Neural cell (in vitro differentiated cells): ENCODE data around the gene CFAP92. TPM values are rescaled to one million over a fixed set of nuclear protein-coding genes. Genes with fewer than 3 reads are reported as not detected.

Source experiments
- H2AFZ ChIP-seq: fragments of 200-600, 300-800 bp; sonication (generic), shearing (Covaris generic); 2 replicates; pipeline ENCODE4 v1.6.0; 2014; ENCODE audit warnings: low read depth, mild to moderate bottlenecking, antibody characterized with exemption, low read length, moderate library complexity
- H3F3A ChIP-seq: fragments of 200-600 bp; shearing (Covaris generic); 2 replicates; pipeline ENCODE4 v1.6.1; 2016; ENCODE audit warnings: mild to moderate bottlenecking, moderate library complexity, mixed read lengths, antibody characterized with exemption, low read length; ENCODE audit not compliant: insufficient read depth, poor library complexity, severe bottlenecking
- H3K27ac ChIP-seq: fragments of 200-600, 300-800 bp; sonication (generic), shearing (Covaris generic); 2 replicates; pipeline ENCODE4 v1.5.1; 2014; ENCODE audit warnings: mild to moderate bottlenecking, low read length, moderate library complexity
- H3K27me3 ChIP-seq: fragments of 300-800, 200-600 bp; sonication (generic), shearing (Covaris generic); 2 replicates; pipeline ENCODE4 v1.6.0; 2014; ENCODE audit warnings: mild to moderate bottlenecking, low read depth, low read length, moderate library complexity; ENCODE audit not compliant: insufficient read depth
- H3K36me3 ChIP-seq: fragments of 300-800, 200-600 bp; sonication (generic), shearing (Covaris generic); 2 replicates; pipeline ENCODE4 v1.5.1; 2014; ENCODE audit warnings: mild to moderate bottlenecking, antibody characterized with exemption, low read length, moderate library complexity; ENCODE audit not compliant: insufficient read depth
- H3K4me2 ChIP-seq: fragments of 300-800, 200-600 bp; sonication (generic), shearing (Covaris generic); 2 replicates; pipeline ENCODE4 v1.6.0; 2014; ENCODE audit warnings: mild to moderate bottlenecking, low read length
- H3K4me3 ChIP-seq: fragments of 300-800, 200-600 bp; sonication (generic), shearing (Covaris generic); 2 replicates; pipeline ENCODE4 v1.5.1; 2014; ENCODE audit warnings: mild to moderate bottlenecking, low read length, moderate library complexity
- H3K79me2 ChIP-seq: fragments of 200-600 bp; shearing (Covaris generic); replicated peaks from 2 replicates; pipeline ENCODE4 v1.6.0; 2014; ENCODE audit warnings: mild to moderate bottlenecking, low read length, moderate library complexity; ENCODE audit not compliant: insufficient read depth
- H3K9ac ChIP-seq: fragments of 300-800, 200-600 bp; sonication (generic), shearing (Covaris generic); 2 replicates; pipeline ENCODE4 v1.6.1; 2016; ENCODE audit warnings: mild to moderate bottlenecking, low read length, mixed read lengths
- H3K9me2 ChIP-seq: fragments of 200-600 bp; shearing (Covaris generic); 2 replicates; pipeline ENCODE4 v1.6.1; 2016; ENCODE audit warnings: mild to moderate bottlenecking, low read length, mixed read lengths; ENCODE audit not compliant: insufficient read depth
- H3K9me3 ChIP-seq: fragments of 200-600, 300-800 bp; sonication (generic), shearing (Covaris generic); 2 replicates; pipeline ENCODE4 v1.6.1; 2016; ENCODE audit warnings: mild to moderate bottlenecking, mixed run types, low read length, moderate library complexity, mixed read lengths
- H4K20me1 ChIP-seq: fragments of 200-600 bp; shearing (Covaris generic); 2 replicates; pipeline ENCODE4 v1.6.1; 2016; ENCODE audit warnings: mild to moderate bottlenecking, mixed run types; ENCODE audit not compliant: insufficient read depth
- EP300 ChIP-seq: fragments of 450-650 bp; conservative IDR thresholded peaks from 2 replicates; pipeline ENCODE4 v1.6.1; 2014; ENCODE audit warnings: antibody characterized with exemption, mild to moderate bottlenecking, moderate library complexity; ENCODE audit not compliant: poor library complexity, severe bottlenecking
- EZH2 ChIP-seq: fragments of 200-600, 300-800 bp; shearing (Covaris generic), sonication (generic); IDR thresholded peaks from 2 replicates; pipeline ENCODE4 v1.6.1; 2014; ENCODE audit warnings: antibody characterized with exemption, low read length, borderline replicate concordance, mild to moderate bottlenecking; ENCODE audit not compliant: insufficient read depth, poor library complexity, severe bottlenecking
- MXI1 ChIP-seq: fragments of 450-650 bp; conservative IDR thresholded peaks from 2 replicates; pipeline ENCODE4 v1.6.1; 2014; ENCODE audit warnings: antibody characterized with exemption, mild to moderate bottlenecking; ENCODE audit not compliant: poor library complexity, severe bottlenecking
- POLR2AphosphoS5 ChIP-seq: IDR thresholded peaks from 2 replicates; pipeline ENCODE4 v1.6.1; 2012
- RAD21 ChIP-seq: fragments of 450-650 bp; conservative IDR thresholded peaks from 2 replicates; pipeline ENCODE4 v1.6.1; 2014; ENCODE audit warnings: antibody characterized with exemption, mild to moderate bottlenecking, moderate library complexity
- SMC3 ChIP-seq: fragments of 450-650 bp; conservative IDR thresholded peaks from 2 replicates; pipeline ENCODE4 v1.6.1; 2014; ENCODE audit warnings: antibody characterized with exemption, mild to moderate bottlenecking, moderate library complexity; ENCODE audit not compliant: poor library complexity
- TAF1 ChIP-seq: IDR thresholded peaks from 2 replicates; pipeline ENCODE4 v1.6.1; 2012; ENCODE audit warnings: low read depth
- polyA plus RNA-seq: library from polyadenylated mRNA; depleted of rRNA; stranded (reverse); fragments of >200 nt; gene quantifications from 2 replicates; pipeline ENCODE4 v1.2.3, GENCODE V29; 2014
- TF ChIP-seq, protein P1 (sequence below): IDR thresholded peaks from 2 replicates; pipeline ENCODE4 v1.6.1; 2012; ENCODE audit warnings: borderline replicate concordance
- TF ChIP-seq, protein P2 (sequence below): fragments of 450-650 bp; IDR thresholded peaks from 2 replicates; pipeline ENCODE4 v1.5.1; 2014; ENCODE audit warnings: antibody characterized with exemption, mild to moderate bottlenecking, moderate library complexity; ENCODE audit not compliant: poor library complexity, severe bottlenecking

CFAP92 gene
- polyA plus RNA-seq, 1 donor from 2014 or later: 0.69 TPM

DNA sequence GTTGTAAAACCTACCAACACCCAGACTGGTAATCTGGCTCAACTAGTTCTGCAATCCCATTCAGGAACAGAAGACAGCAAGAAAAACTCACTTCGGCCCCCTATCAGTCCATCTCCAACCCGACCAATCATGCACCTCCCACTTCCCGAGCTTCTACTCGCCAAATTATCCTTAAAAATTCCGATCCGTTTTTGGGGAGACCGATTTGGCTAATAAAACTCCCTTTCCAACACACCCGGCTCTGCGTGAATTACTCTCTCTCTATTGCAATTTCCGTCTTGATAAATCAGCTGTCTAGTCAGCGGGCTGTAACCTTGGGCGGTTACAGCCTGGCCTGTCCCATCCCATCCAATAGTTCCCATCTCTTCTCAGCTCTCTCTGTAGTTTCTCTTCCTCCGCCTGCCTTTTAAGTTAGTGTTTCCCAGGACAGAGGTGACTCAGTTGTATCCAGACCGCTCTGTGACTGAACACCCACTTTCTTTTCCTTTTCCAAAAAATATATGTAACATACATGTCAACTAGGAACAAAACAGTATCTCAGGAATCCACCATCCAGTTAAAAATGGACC, 115.2 kb downstream of the CFAP92 start:
- H3K27me3 ChIP-seq: no peaks in the 10 kb centered on the region
- peak overlapping the region; percentile 81 for H3K9ac ChIP-seq
- H3K4me2 ChIP-seq: peak overlapping the region; percentile 95
- no peaks in the 10 kb centered on the region for H3K9me3 ChIP-seq
- TF ChIP-seq, protein P1, sequence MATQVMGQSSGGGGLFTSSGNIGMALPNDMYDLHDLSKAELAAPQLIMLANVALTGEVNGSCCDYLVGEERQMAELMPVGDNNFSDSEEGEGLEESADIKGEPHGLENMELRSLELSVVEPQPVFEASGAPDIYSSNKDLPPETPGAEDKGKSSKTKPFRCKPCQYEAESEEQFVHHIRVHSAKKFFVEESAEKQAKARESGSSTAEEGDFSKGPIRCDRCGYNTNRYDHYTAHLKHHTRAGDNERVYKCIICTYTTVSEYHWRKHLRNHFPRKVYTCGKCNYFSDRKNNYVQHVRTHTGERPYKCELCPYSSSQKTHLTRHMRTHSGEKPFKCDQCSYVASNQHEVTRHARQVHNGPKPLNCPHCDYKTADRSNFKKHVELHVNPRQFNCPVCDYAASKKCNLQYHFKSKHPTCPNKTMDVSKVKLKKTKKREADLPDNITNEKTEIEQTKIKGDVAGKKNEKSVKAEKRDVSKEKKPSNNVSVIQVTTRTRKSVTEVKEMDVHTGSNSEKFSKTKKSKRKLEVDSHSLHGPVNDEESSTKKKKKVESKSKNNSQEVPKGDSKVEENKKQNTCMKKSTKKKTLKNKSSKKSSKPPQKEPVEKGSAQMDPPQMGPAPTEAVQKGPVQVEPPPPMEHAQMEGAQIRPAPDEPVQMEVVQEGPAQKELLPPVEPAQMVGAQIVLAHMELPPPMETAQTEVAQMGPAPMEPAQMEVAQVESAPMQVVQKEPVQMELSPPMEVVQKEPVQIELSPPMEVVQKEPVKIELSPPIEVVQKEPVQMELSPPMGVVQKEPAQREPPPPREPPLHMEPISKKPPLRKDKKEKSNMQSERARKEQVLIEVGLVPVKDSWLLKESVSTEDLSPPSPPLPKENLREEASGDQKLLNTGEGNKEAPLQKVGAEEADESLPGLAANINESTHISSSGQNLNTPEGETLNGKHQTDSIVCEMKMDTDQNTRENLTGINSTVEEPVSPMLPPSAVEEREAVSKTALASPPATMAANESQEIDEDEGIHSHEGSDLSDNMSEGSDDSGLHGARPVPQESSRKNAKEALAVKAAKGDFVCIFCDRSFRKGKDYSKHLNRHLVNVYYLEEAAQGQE: peak; percentile 7
- no peak for TF ChIP-seq EP300
- no peak for TF ChIP-seq SMC3
- TF ChIP-seq, protein P2, sequence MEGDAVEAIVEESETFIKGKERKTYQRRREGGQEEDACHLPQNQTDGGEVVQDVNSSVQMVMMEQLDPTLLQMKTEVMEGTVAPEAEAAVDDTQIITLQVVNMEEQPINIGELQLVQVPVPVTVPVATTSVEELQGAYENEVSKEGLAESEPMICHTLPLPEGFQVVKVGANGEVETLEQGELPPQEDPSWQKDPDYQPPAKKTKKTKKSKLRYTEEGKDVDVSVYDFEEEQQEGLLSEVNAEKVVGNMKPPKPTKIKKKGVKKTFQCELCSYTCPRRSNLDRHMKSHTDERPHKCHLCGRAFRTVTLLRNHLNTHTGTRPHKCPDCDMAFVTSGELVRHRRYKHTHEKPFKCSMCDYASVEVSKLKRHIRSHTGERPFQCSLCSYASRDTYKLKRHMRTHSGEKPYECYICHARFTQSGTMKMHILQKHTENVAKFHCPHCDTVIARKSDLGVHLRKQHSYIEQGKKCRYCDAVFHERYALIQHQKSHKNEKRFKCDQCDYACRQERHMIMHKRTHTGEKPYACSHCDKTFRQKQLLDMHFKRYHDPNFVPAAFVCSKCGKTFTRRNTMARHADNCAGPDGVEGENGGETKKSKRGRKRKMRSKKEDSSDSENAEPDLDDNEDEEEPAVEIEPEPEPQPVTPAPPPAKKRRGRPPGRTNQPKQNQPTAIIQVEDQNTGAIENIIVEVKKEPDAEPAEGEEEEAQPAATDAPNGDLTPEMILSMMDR: no peak
- TF ChIP-seq MXI1: no peak
- TF ChIP-seq RAD21: no peak
- H3K4me3 ChIP-seq: peak overlapping the region; percentile 71
- no peaks in the 10 kb centered on the region for H3K9me2 ChIP-seq
- no peaks in the 10 kb centered on the region for H3K36me3 ChIP-seq
- peak overlapping the region; percentile 67 for H2AFZ ChIP-seq
- peak overlapping the region; percentile 79 for H3K27ac ChIP-seq
- peaks cover 37% of the 10 kb centered on the region for H3K79me2 ChIP-seq
- no peaks in the 10 kb centered on the region for H3F3A ChIP-seq
- no peaks in the 10 kb centered on the region for H4K20me1 ChIP-seq

DNA sequence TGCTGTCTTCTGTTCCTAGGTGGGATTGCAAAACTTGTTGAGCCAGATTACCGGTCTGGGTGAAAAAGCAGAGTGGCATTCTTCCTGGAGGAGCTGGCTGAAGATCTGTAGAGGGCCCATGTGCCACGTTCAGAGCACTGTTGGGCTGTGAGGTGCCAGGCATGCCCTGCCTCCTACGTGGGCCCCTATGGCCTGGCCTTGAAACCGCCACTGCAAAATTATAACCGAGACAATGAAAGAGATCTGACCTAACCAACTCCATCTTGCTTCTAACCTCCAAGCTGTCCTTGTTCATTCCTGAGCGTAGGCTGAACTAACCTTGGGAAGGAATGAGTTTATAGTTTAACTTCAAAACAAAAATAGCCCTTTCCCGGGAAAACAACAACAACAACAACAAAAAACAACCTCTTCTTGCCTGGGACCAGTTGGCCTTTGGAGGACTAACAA, 115.8 kb downstream of the CFAP92 start:
- no peaks in the 10 kb centered on the region for H3K27me3 ChIP-seq
- peak overlapping the region; percentile 95 for H3K4me2 ChIP-seq
- no peak overlapping the region for H3K27ac ChIP-seq
- no peaks in the 10 kb centered on the region for H3K36me3 ChIP-seq
- TF ChIP-seq EP300 (no peak), MXI1 (no peak), POLR2AphosphoS5 (no peak), RAD21 (no peak), EZH2 (no peak), TAF1 (no peak), SMC3 (no peak)
- TF ChIP-seq, protein P1: no peak
- TF ChIP-seq, protein P2: no peak
- no peaks in the 10 kb centered on the region for H4K20me1 ChIP-seq
- H3K9me3 ChIP-seq: no peaks in the 10 kb centered on the region
- H3K9me2 ChIP-seq: no peaks in the 10 kb centered on the region
- no peak overlapping the region for H2AFZ ChIP-seq
- H3K79me2 ChIP-seq: peaks cover 37% of the 10 kb centered on the region
- peak overlapping the region; percentile 71 for H3K4me3 ChIP-seq
- no peaks in the 10 kb centered on the region for H3F3A ChIP-seq
- peak overlapping the region; percentile 81 for H3K9ac ChIP-seq
